GM10266 (cell line): ENCODE data around the gene GRIK3.
"Not testable (repeated sequence)": the region's sequence is repeated elsewhere in the genome, so short reads cannot be mapped to it uniquely, and the experiment has no call there.

ENCODE experiments used
- DNase-seq: peaks from one replicate; pipeline ENCODE4 v3.0.0; 2012; ENCODE audit errors: extremely low spot score
- CTCF ChIP-seq: IDR thresholded peaks from 2 replicates; pipeline ENCODE4 v1.5.1; 2012; ENCODE audit warnings: mild to moderate bottlenecking, low read depth; ENCODE audit not compliant: control insufficient read depth, insufficient read depth; ENCODE audit errors: missing control alignments

The GRIK3 gene

GRCh38 chr1:36771240-36771639 is 263.1 kb downstream of the GRIK3 start:
- TF ChIP-seq CTCF: no peak
- no peak for DNase-seq

- no peak for DNase-seq
- no peak for TF ChIP-seq CTCF
Observed at GRCh38 chr1:36769886-36770830, 264.2 kb downstream of the GRIK3 start.

GRCh38 chr1:36768486-36769178 is 265.7 kb downstream of the GRIK3 start:
- DNase-seq: no peak
- no peak for TF ChIP-seq CTCF

- not testable (repeated sequence) for DNase-seq
Observed at GRCh38 chr1:36767429-36767828, 266.9 kb downstream of the GRIK3 start.

- no peak for TF ChIP-seq CTCF
- DNase-seq: no peak
Observed at GRCh38 chr1:36766481-36766880, 267.8 kb downstream of the GRIK3 start.

- DNase-seq: no peak
Observed at GRCh38 chr1:36765785-36766300, 268.5 kb downstream of the GRIK3 start.

GRCh38 chr1:36764798-36765197 is 269.5 kb downstream of the GRIK3 start:
- DNase-seq: no peak
- no peak for TF ChIP-seq CTCF

More at GRCh38 chr1:36765785-36766300, 268.5 kb downstream of the GRIK3 start:
- no peak for TF ChIP-seq CTCF
